ENCODE data around the gene SBNO2. TPM values are rescaled to one million over a fixed set of nuclear protein-coding genes. Genes with fewer than 3 reads are reported as not detected.

The SBNO2 gene
- total and polyA plus RNA-seq, 4 donors = 7.2 to 17.9 (median 11.7) TPM

- Histone ChIP-seq H3K27me3 (ENCODE audit: control insufficient read depth, insufficient read depth, low read length) (no peaks in the 10 kb centered on the region), H3K4me3 (ENCODE audit: low read depth, low read length) (no peak overlapping the region), H3K27ac (ENCODE audit: low read depth, low read length) (peak overlapping the region; percentile 81), H3K36me3 (ENCODE audit: control insufficient read depth, insufficient read depth, low read length) (peaks cover 57% of the 10 kb centered on the region), H3K9me3 (ENCODE audit: control insufficient read depth, insufficient read depth, low read length) (no peaks in the 10 kb centered on the region), H3K4me1 (ENCODE audit: control insufficient read depth, insufficient read depth, low read length) (peaks cover 70% of the 10 kb centered on the region)
- DNase-seq (ENCODE audit: low read depth in 4 of 6, low spot score in 6 of 6) = no peak
- 74% methylated on average over 10 of the region's 10 CpGs for WGBS (ENCODE audit: insufficient coverage)
These were observed 4.7 kb downstream of the SBNO2 start for GRCh38 chr19:1169411-1169791.

- 74% methylated on average over 50 of the region's 50 CpGs for WGBS (ENCODE audit: insufficient coverage)
These were observed 5.3 kb downstream of the SBNO2 start for GRCh38 chr19:1168572-1169410.

GRCh38 chr19:1167687-1168571, 6.1 kb downstream of the SBNO2 start:
- Histone ChIP-seq H3K9me3 (ENCODE audit: control insufficient read depth, insufficient read depth, low read length) (no peaks in the 10 kb centered on the region), H3K36me3 (ENCODE audit: control insufficient read depth, insufficient read depth, low read length) (peaks cover 70% of the 10 kb centered on the region), H3K4me3 (ENCODE audit: low read depth, low read length) (no peak overlapping the region), H3K27ac (ENCODE audit: low read depth, low read length) (peak overlapping the region; percentile 81), H3K4me1 (ENCODE audit: control insufficient read depth, insufficient read depth, low read length) (peaks cover 62% of the 10 kb centered on the region), H3K27me3 (ENCODE audit: control insufficient read depth, insufficient read depth, low read length) (no peaks in the 10 kb centered on the region)
- 90% methylated on average over 29 of the region's 35 CpGs for WGBS (ENCODE audit: insufficient coverage)
- DNase-seq (ENCODE audit: low read depth in 4 of 6, low spot score in 6 of 6) = no peak

More at GRCh38 chr19:1168572-1169410, 5.3 kb downstream of the SBNO2 start:
- H3K27me3 ChIP-seq (ENCODE audit: control insufficient read depth, insufficient read depth, low read length) = no peaks in the 10 kb centered on the region
- no peak overlapping the region for H3K4me3 ChIP-seq (ENCODE audit: low read depth, low read length)
- H3K27ac ChIP-seq (ENCODE audit: low read depth, low read length) = peak overlapping the region; percentile 81
- peaks cover 68% of the 10 kb centered on the region for H3K4me1 ChIP-seq (ENCODE audit: control insufficient read depth, insufficient read depth, low read length)
- no peaks in the 10 kb centered on the region for H3K9me3 ChIP-seq (ENCODE audit: control insufficient read depth, insufficient read depth, low read length)
- DNase-seq (ENCODE audit: low read depth in 4 of 6, low spot score in 6 of 6) = no peak
- peaks cover 63% of the 10 kb centered on the region for H3K36me3 ChIP-seq (ENCODE audit: control insufficient read depth, insufficient read depth, low read length)

DNA sequence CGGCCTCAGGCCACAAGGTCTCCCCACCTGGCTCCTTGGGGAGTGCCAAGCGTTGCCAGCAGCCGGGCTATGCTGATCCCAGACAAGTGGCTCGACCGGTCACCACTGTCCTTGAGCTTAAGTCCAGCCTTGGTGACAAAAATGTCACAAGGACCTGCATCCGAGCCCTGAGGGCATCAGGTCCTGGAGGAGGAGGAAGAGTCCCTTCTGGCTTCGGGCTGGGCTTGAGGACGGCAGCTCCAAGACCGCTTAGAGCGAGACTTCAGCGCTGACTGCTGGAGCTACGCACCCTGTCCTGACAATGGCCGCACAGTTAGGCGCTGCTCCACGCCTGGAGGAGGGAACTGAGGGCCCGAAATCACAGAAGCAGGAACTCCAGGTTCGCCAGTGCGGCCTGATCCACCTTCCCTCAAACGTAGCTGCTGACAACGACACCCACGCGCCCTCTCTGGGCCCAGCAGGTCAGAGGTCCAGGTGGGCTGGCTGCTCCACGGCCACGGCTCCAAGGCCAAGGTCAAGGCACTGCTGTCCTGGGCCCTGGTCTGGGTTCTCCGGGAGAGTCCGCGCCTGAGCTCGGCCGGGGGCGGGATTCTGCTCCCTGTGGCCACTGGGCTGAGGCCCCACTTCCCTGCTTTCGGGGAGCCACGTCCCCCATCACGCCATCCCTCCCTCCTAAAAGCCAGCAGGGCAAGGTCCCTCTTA, 7.0 kb downstream of the SBNO2 start:
- peaks cover 53% of the 10 kb centered on the region for H3K4me1 ChIP-seq (ENCODE audit: control insufficient read depth, insufficient read depth, low read length)
- H3K36me3 ChIP-seq (ENCODE audit: control insufficient read depth, insufficient read depth, low read length) = peaks cover 75% of the 10 kb centered on the region
- no peak for DNase-seq (ENCODE audit: low read depth in 4 of 6, low spot score in 6 of 6)
- WGBS (ENCODE audit: insufficient coverage) = 94% methylated on average over 33 of the region's 33 CpGs
- no peaks in the 10 kb centered on the region for H3K27me3 ChIP-seq (ENCODE audit: control insufficient read depth, insufficient read depth, low read length)
- H3K9me3 ChIP-seq (ENCODE audit: control insufficient read depth, insufficient read depth, low read length) = no peaks in the 10 kb centered on the region
- no peak overlapping the region for H3K27ac ChIP-seq (ENCODE audit: low read depth, low read length)
- H3K4me3 ChIP-seq (ENCODE audit: low read depth, low read length) = no peak overlapping the region

- no peak overlapping the region for H3K4me3 ChIP-seq (ENCODE audit: low read depth, low read length)
- H3K27me3 ChIP-seq (ENCODE audit: control insufficient read depth, insufficient read depth, low read length) = no peaks in the 10 kb centered on the region
- peaks cover 33% of the 10 kb centered on the region for H3K4me1 ChIP-seq (ENCODE audit: control insufficient read depth, insufficient read depth, low read length)
- no peak for DNase-seq (ENCODE audit: low read depth in 4 of 6, low spot score in 6 of 6)
- no peak overlapping the region for H3K27ac ChIP-seq (ENCODE audit: low read depth, low read length)
- H3K36me3 ChIP-seq (ENCODE audit: control insufficient read depth, insufficient read depth, low read length) = peaks cover 73% of the 10 kb centered on the region
- 79% methylated on average over 21 of the region's 21 CpGs for WGBS (ENCODE audit: insufficient coverage)
- no peaks in the 10 kb centered on the region for H3K9me3 ChIP-seq (ENCODE audit: control insufficient read depth, insufficient read depth, low read length)
These were observed 9.2 kb downstream of the SBNO2 start for GRCh38 chr19:1164684-1165531.

DNA sequence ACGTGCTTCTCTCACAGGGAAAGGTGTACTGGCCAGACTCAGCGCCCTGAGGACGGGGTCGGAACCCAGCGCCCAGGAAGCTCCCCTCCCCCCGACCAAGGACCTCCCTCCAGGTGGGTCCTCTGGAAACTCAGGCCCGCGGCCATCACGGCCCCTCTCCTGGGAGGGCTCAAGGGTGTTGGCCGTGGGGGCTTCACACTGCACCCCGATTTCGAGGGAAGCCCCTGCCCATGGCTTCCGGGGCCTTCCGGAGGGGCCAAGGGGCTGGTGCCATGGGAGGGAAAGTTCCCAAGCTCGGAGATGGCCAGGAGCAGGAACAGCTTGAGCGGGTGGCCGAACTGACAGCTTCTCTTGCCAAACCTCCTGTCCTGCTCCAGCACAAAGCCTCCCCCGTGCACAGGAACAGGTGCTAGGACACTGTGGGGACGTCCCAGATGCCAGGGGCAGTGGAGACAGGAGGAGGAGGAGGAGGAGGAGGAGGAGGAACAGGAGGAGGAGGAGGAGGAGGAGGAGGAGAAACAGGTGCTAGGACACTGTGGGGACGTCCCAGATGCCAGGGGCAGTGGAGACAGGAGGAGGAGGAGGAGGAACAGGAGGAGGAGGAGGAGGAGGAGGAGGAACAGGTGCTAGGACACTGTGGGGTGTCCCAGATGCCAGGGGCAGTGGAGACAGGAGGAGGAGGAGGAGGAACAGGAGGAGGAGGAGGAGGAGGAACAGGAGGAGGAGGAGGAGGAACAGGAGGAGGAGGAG, 10.0 kb downstream of the SBNO2 start:
- DNase-seq (ENCODE audit: low read depth in 4 of 6, low spot score in 6 of 6) = no peak
- 89% methylated on average over 15 of the region's 20 CpGs for WGBS (ENCODE audit: insufficient coverage)
- no peak overlapping the region for H3K4me3 ChIP-seq (ENCODE audit: low read depth, low read length)
- peaks cover 71% of the 10 kb centered on the region for H3K36me3 ChIP-seq (ENCODE audit: control insufficient read depth, insufficient read depth, low read length)
- peaks cover 25% of the 10 kb centered on the region for H3K4me1 ChIP-seq (ENCODE audit: control insufficient read depth, insufficient read depth, low read length)
- no peaks in the 10 kb centered on the region for H3K9me3 ChIP-seq (ENCODE audit: control insufficient read depth, insufficient read depth, low read length)
- no peak overlapping the region for H3K27ac ChIP-seq (ENCODE audit: low read depth, low read length)
- H3K27me3 ChIP-seq (ENCODE audit: control insufficient read depth, insufficient read depth, low read length) = no peaks in the 10 kb centered on the region

- no peak for DNase-seq (ENCODE audit: low read depth in 4 of 6, low spot score in 6 of 6)
- peaks cover 18% of the 10 kb centered on the region for H3K4me1 ChIP-seq (ENCODE audit: control insufficient read depth, insufficient read depth, low read length)
- no peak overlapping the region for H3K4me3 ChIP-seq (ENCODE audit: low read depth, low read length)
- no peaks in the 10 kb centered on the region for H3K9me3 ChIP-seq (ENCODE audit: control insufficient read depth, insufficient read depth, low read length)
- no peaks in the 10 kb centered on the region for H3K27me3 ChIP-seq (ENCODE audit: control insufficient read depth, insufficient read depth, low read length)
- peaks cover 71% of the 10 kb centered on the region for H3K36me3 ChIP-seq (ENCODE audit: control insufficient read depth, insufficient read depth, low read length)
- no peak overlapping the region for H3K27ac ChIP-seq (ENCODE audit: low read depth, low read length)
- 90% methylated on average over 38 of the region's 41 CpGs for WGBS (ENCODE audit: insufficient coverage)
These were observed 10.7 kb downstream of the SBNO2 start for GRCh38 chr19:1163283-1163933.
